NCI-H1436 treated with DMSO at 0.1 percent for 48 hours (cell line): Measurements from ENCODE around the gene USF2.

Experiments used
- DNase-seq: peaks from one replicate; lab custom pipeline; 2025; lab: John Stamatoyannopoulos, UW

Gene USF2

DNA sequence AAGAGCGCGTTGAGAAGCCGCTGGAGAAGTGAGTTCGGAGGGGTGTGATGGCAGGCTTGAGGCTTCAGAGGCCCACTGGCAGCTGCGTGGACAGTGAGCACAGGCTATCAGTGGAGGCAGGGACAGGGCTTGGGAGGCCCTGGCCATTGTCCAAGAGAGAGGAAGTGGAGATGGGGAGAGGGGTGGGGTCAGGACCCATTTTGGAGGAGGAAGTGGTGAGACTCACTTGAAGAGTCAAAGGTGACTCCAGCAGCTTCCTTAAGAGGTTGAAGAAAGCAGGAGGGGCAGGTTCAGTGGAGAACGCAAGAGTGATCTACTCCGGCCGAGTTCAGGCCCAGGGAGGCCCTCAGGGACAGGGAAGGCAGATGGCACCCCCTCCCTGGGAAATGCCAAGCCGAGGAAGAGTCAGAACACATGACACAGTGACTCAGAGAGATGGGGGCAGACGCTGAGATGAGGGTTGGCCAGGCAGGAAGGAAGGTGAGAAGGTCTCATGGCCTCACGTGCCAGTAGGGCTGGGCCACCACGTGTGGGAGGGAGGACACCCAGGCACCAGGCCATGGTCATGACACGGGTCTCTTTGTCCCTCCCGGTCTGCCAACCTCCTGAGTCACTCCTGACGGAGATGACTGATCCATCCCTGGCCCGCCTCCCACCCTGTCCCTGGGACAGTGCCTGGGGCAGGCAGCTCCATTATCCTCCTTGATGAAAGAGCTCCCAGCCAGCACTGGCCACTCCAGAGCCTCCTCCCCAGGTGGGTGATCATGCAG is 50.1 kb downstream of the USF2 start:
- DNase-seq, result no peak

- no peak for DNase-seq
These were observed 51.4 kb downstream of the USF2 start for GRCh38 chr19:35320065-35320713.

GRCh38 chr19:35321291-35321690 is 52.5 kb downstream of the USF2 start:
- no peak for DNase-seq

DNA sequence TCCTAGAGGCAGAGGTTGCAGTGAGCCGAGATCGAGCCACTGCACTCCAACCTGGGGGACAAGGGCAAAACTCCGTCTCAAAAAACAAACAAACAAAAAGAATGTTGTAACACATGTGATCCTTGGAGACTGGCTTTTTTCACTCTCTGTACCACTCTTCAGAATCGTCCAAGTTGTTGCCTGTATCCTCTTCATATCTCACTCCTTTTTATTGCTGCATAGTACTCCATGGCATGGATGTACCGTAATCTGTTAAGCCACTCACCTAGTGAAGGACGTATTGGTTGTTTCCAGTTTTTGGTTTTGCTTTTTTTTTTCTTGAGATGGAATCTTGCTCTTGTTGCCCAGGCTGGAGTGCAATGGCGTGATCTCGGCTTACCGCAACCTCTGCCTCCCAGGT is 53.3 kb downstream of the USF2 start:
- DNase-seq, result no peak

GRCh38 chr19:35327642-35328041 is 58.9 kb downstream of the USF2 start:
- no peak for DNase-seq

GRCh38 chr19:35328851-35329285 is 60.1 kb downstream of the USF2 start, which contains the start of gene CD22:
Gene CD22, plus strand, starts transcription at chr19:35329187. Its CDS starts 2,854 bp downstream, at chr19:35332041.
- DNase-seq, result no peak

- no peak for DNase-seq
These were observed 60.6 kb downstream of the USF2 start for GRCh38 chr19:35329323-35329722.
